B cell (primary cell): ENCODE measurements around the gene POLR3GL. TPM values are rescaled to one million over a fixed set of nuclear protein-coding genes. Genes with fewer than 3 reads are reported as not detected.

Source experiments
- ATAC-seq: fragments of 200-7000 bp; cut with Tn5 transposase; one replicate; pipeline ENCODE4 v1.10.0; 2021; ENCODE audit warnings: low read depth, mild to moderate bottlenecking, moderate number of reproducible peaks, moderate library complexity
- CTCF ChIA-PET: fragments of 350-600 bp; sonication (Branson Sonifier 250); formaldehyde crosslinking; loops from one replicate; lab custom pipeline; 2021; ENCODE audit warnings: antibody characterized with exemption, inconsistent platforms; lab: Charles Lee
- POLR2A ChIA-PET: fragments of 350-600 bp; sonication (Branson Sonifier 250); formaldehyde crosslinking; loops from one replicate; lab custom pipeline; 2021; ENCODE audit warnings: antibody characterized with exemption; lab: Charles Lee
- DNase-seq: peaks from one replicate; pipeline ENCODE4 v3.0.0; 2013
- H2AFZ ChIP-seq: 2 replicates; pipeline ENCODE4 v1.6.1; 2012; ENCODE audit warnings: mild to moderate bottlenecking, low read depth, low read length; ENCODE audit not compliant: insufficient read depth, poor library complexity, severe bottlenecking
- H3K27ac ChIP-seq, 2 donors: 1 replicate in 1 of 2; 2 replicates in 1 of 2; pipeline ENCODE4 v1.5.1; 2012 to 2013; ENCODE audit warnings: low read length in 2 of 2, mild to moderate bottlenecking in 2 of 2, moderate library complexity in 1 of 2
- H3K27me3 ChIP-seq, 4 experiments: fragments of 200-600 bp in 1 of 4; sonication (generic) in 1 of 4; replicated peaks in 1 of 4; 1 replicate in 2 of 4; 2 replicates in 2 of 4; pipeline versions ENCODE4 v1.6.1 to v1.7.0; 2013 to 2016; ENCODE audit warnings: low read length in 3 of 4, mild to moderate bottlenecking in 2 of 4, mixed read lengths in 1 of 4, moderate library complexity in 1 of 4; ENCODE audit not compliant: insufficient read depth in 4 of 4, control insufficient read depth in 3 of 4; ENCODE audit errors: control extremely low read depth in 1 of 4
- H3K36me3 ChIP-seq, 2 experiments: replicated peaks in 1 of 2; 1 replicate in 1 of 2; 2 replicates in 1 of 2; pipeline versions ENCODE4 v1.6.1 to v1.7.1; 2013; ENCODE audit warnings: low read length in 1 of 2; ENCODE audit not compliant: insufficient read depth in 2 of 2, control insufficient read depth in 1 of 2; ENCODE audit errors: control extremely low read depth in 1 of 2, extremely low read depth in 1 of 2
- H3K4me1 ChIP-seq, 2 donors: fragments of 200-600 bp in 1 of 2; sonication (generic) in 1 of 2; 1 replicate in 1 of 2; 2 replicates in 1 of 2; pipeline versions ENCODE4 v1.5.1 to v1.6.1; 2013 to 2017; ENCODE audit warnings: low read length in 2 of 2; ENCODE audit not compliant: control insufficient read depth in 2 of 2, insufficient read depth in 2 of 2
- H3K4me2 ChIP-seq: replicated peaks from 2 replicates; pipeline ENCODE3; 2012; ENCODE audit warnings: mild to moderate bottlenecking, low read depth, low read length; ENCODE audit not compliant: poor library complexity, severe bottlenecking
- H3K4me3 ChIP-seq, 5 experiments: fragments of 200-600 bp in 1 of 5; sonication (generic) in 1 of 5; 1 replicate in 3 of 5; 2 replicates in 2 of 5; pipeline versions ENCODE4 v1.5.1 to v1.7.0; 2011 to 2016; ENCODE audit warnings: low read length in 4 of 5, mild to moderate bottlenecking in 4 of 5, low read depth in 2 of 5, control low read depth in 1 of 5, moderate library complexity in 1 of 5; ENCODE audit not compliant: insufficient read depth in 1 of 5; ENCODE audit errors: control extremely low read depth in 1 of 5, extremely low read depth in 1 of 5
- H3K79me2 ChIP-seq: fragments of 200-600 bp; sonication (generic); one replicate; pipeline ENCODE4 v1.6.0; 2016; ENCODE audit warnings: low read length; ENCODE audit not compliant: control insufficient read depth, insufficient read depth
- H3K9ac ChIP-seq: fragments of 200-600 bp; sonication (generic); 2 replicates; pipeline ENCODE4 v1.6.1; 2017; ENCODE audit warnings: mild to moderate bottlenecking, low read length, moderate library complexity
- H3K9me3 ChIP-seq, 3 donors: one replicate each; pipeline versions ENCODE4 v1.6.1 to v1.7.1; 2013; ENCODE audit warnings: low read length in 2 of 3; ENCODE audit not compliant: control insufficient read depth in 2 of 3, insufficient read depth in 1 of 3; ENCODE audit errors: control extremely low read depth in 1 of 3
- H4K20me1 ChIP-seq: 2 replicates; pipeline ENCODE4 v1.6.0; 2012; ENCODE audit warnings: mild to moderate bottlenecking, low read length; ENCODE audit not compliant: insufficient read depth, control insufficient read depth, poor library complexity, severe bottlenecking
- H3K27ac Mint-ChIP-seq: one replicate; pipeline ENCODE4 v1.8.0; 2021; ENCODE audit warnings: mixed read lengths
- H3K27me3 Mint-ChIP-seq: one replicate; pipeline ENCODE4 v1.8.0; 2021; ENCODE audit warnings: mixed read lengths
- H3K4me1 Mint-ChIP-seq: one replicate; pipeline ENCODE4 v1.8.0; 2021; ENCODE audit warnings: mixed read lengths
- H3K4me3 Mint-ChIP-seq: one replicate; pipeline ENCODE4 v1.8.0; 2021; ENCODE audit warnings: mixed read lengths
- H3K9me3 Mint-ChIP-seq: one replicate; pipeline ENCODE4 v1.8.0; 2022; ENCODE audit warnings: mixed read lengths; ENCODE audit not compliant: insufficient read depth
- CTCF ChIP-seq: fragments of 200-600 bp; IDR thresholded peaks from one replicate; pipeline ENCODE4 v1.8.0; 2022; ENCODE audit warnings: antibody characterized with exemption, mild to moderate bottlenecking
- EZH2 ChIP-seq: IDR thresholded peaks from 2 replicates; pipeline ENCODE4 v1.6.1; 2012; ENCODE audit warnings: borderline replicate concordance, low read depth, mild to moderate bottlenecking, moderate library complexity, low read length; ENCODE audit not compliant: insufficient read depth, poor library complexity, severe bottlenecking
- intact Hi-C: fragments of 100-400 bp; cut with micrococcal nuclease; formaldehyde crosslinking; loops from one replicate; pipeline ENCODE4 v1.10.0; 2022
- polyA plus RNA-seq: library from polyadenylated mRNA; depleted of rRNA; stranded (reverse); fragments of >200 nt; gene quantifications from 2 replicates; pipeline ENCODE4 v1.2.3, GENCODE V29; 2012
- total RNA-seq, 2 donors: library from RNA; stranded (reverse); fragments of 120-200 nt in 1 of 2; gene quantifications; 1 replicate in 1 of 2; 2 replicates in 1 of 2; pipeline versions ENCODE4 v1.2.3 to v1.2.4, GENCODE V29; 2013 to 2022

Gene POLR3GL
- total and polyA plus RNA-seq, 2 donors (not counting 1 experiment from before 2014, with no cell fraction given): 17.6 to 33.3 TPM

GRCh38 chr1:145978471-145978853, 14.0 kb downstream of the POLR3GL start:
- no peak for DNase-seq
- ATAC-seq: no peak
- peaks cover 40% of the 10 kb centered on the region for H3K79me2 ChIP-seq
- H2AFZ ChIP-seq: peak overlapping the region; percentile 50
- peak overlapping the region; percentile 96 to 97 for H3K27ac ChIP-seq
- Mint-ChIP-seq H3K4me1 (peaks cover 24% of the 10 kb centered on the region), H3K9me3 (no peaks in the 10 kb centered on the region), H3K27me3 (no peaks in the 10 kb centered on the region), H3K4me3 (no peak overlapping the region), H3K27ac (no peak overlapping the region)
- H3K9me3 ChIP-seq: no peaks in the 10 kb centered on the region
- CTCF ChIA-PET: interaction anchor here (1.5 to 9.5 kb wide), 14 partner anchors 9 to 132 kb away, joined by 4 to 361 read pairs (median 32); partner anchors contain the start of genes ANKRD34A, HJV, LIX1L and NUDT17
- H3K4me3 ChIP-seq: peak overlapping the region in 1 of 5 experiments; percentile 52
- POLR2A ChIA-PET: interaction anchor here (0.6 to 4.7 kb wide), 12 partner anchors 15 to 120 kb away, joined by 3 to 131 read pairs (median 9); partner anchors contain the start of genes ANKRD34A, PEX11B, POLR3GL and RBM8A
- TF ChIP-seq CTCF (no peak), EZH2 (no peak)
- H4K20me1 ChIP-seq: no peaks in the 10 kb centered on the region
- intact Hi-C loops: no loop called here
- peak overlapping the region; percentile 75 for H3K4me2 ChIP-seq
- peaks cover 64 to 65% of the 10 kb centered on the region in 2 donors for H3K4me1 ChIP-seq
- peaks cover 0 to 7% of the 10 kb centered on the region in 2 experiments for H3K36me3 ChIP-seq
- peak overlapping the region; percentile 59 for H3K9ac ChIP-seq
- H3K27me3 ChIP-seq: no peaks in the 10 kb centered on the region
